ENCODE measurements around the gene RIT2.
"Not testable (repeated sequence)": the region's sequence is repeated elsewhere in the genome, so short reads cannot be mapped to it uniquely, and the experiment has no call there.

The RIT2 gene

DNA sequence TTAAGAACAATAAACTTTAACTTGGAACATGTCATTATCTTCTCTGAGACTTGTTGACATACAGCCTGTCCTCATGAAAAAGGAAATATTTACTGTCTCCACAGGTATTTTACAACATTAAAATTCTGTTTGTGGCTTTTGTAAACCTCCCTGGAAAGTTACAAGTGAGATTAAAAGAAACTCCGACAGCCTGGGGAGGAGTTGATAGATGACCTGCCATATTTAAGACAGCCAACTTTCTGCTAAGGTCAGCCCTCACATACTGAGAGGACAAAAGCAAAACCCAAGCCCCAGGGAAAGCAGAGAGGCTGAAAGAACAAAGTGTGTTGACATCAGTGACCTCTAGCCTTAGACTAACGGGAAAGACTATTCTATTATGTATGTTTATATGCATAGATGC lies 350.2 kb downstream of the RIT2 start:
- DNase-seq (ENCODE audit: low read depth in 2 of 2): no peak

DNA sequence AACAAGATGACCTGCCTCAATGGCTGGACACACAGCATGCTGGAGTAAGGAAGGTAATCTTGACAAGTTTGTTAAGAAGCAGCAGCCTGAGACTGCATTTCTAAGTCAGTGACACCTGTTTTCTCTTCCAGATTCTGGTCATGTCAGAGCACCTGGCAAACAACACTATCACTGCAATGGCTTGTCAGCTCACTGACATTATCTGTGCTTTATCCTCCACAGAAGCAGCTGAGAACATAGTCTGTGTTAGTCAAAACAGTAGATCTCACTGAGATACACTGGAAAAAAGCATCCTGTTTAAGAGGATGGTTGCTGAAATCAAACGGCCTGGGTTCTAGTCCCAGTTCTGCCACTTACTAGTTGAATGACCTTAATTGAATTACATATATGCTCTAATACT lies 355.2 kb downstream of the RIT2 start:
- no peak for DNase-seq (ENCODE audit: low read depth in 2 of 2)

DNA sequence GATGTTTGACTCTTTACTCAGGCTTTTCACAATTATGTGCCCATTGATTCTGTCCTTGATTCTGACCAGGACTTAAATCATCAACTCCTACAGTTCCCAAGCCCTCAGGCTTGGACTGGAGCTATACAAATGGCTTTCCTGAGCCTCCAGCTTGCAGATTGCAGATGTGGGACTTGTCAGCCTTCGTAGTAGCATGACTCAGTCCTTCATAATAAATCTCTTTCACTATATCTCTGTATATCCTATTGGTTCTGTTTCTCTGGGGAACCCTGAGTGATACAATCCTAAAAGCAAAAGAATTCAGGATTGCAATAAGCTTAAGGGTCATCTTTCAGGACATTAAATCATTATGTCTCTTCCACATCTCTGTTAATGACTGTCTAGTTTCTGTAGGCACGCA lies 356.6 kb downstream of the RIT2 start:
- no peak for DNase-seq (ENCODE audit: low read depth in 2 of 2)

DNA sequence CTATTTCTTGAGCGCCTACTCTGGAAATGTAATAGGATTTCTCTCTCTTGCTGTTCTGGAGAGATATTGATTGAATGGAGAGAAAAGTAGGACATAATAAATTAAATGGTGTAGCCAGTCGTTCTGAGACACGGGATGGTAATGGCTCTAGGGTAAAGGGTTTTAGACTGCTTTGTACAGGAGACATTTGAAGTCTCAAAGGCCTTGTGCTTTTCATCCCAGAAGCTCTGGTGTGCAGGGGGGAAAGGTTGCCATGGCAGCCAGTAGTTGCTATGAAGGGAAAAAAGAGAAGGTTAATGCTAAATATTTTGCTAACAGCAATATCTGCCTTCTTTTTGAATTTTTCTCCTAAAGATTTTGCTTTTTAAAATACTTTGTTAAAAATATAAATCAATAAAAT lies 359.3 kb downstream of the RIT2 start:
- no peak for DNase-seq (ENCODE audit: low read depth in 2 of 2)

DNA sequence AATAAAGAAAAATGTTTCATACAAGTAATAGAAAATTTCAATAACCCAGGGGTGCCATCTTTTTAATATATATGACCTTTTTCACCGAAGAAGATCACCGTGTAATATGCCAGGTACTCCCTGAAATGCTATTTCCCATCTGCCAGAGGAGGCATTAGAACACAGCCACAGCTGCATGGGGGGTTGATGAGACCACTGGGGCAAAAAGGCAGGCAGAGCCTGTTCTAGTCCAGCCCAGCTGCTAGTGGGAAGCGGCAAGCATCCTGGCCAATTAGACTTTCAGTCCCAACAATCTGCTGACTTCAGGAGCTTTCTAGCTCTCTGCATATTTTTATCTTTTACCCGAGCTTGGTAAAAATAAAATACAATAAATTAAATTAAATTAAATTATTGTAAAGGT lies 362.6 kb downstream of the RIT2 start:
- no peak for DNase-seq (ENCODE audit: low read depth in 2 of 2)

DNA sequence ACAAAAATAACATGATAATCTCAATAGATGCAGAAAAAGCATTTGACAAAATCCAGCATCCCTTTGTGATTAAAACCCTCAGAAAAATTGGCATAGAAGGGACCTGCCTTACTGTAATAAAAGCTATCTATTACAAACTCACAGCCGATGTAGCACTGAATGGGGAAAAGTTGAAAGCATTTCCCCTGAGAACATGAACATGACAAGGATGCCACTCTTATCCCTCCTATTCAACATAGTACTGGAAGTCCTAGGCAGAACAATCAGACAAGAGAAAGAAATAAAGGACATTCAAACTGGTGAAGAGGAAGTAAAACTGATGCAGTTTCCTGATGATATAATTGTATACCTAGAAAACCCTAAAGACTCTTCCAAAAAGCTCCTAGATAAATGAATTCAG lies 368.7 kb downstream of the RIT2 start:
- DNase-seq (ENCODE audit: low read depth in 2 of 2): no peak

DNA sequence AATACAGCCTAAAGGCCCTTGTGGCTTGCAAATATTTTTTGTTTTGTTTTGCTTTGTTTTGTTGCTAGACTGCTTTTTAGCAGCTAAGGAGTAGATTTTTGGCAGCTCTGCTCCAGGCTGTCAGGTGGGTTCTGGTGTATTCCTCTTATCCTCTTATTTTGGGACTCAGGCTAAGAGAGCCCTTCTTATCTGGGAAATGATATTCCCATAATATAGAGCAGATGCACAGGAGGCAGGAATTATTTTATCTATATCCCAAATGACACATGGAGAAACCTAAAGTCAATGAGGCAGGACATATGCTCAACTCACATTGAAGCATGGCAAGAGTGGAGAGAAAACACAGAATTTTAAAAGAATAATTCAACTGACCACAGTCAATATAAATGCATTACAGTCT lies 369.6 kb downstream of the RIT2 start:
- DNase-seq (ENCODE audit: low read depth in 2 of 2): no peak

DNA sequence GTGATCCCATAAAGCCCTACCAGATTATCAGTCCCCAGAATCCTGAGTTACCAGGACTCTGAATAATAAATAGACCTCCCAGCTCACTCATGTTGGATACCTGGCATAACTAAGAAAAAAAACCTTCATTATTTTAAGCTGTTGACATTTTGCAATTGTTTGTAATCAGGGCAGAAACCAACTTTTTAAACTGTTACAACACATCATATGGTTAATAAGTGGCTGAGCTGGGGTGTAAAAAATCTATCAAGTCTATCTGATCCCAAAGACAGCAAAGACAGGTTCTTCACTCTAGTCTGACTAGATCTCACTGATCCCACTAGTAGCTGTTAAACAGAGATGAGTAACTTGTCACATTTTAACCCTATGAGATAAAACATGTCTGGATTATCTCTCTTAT lies 370.3 kb downstream of the RIT2 start:
- no peak for DNase-seq (ENCODE audit: low read depth in 2 of 2)

DNA sequence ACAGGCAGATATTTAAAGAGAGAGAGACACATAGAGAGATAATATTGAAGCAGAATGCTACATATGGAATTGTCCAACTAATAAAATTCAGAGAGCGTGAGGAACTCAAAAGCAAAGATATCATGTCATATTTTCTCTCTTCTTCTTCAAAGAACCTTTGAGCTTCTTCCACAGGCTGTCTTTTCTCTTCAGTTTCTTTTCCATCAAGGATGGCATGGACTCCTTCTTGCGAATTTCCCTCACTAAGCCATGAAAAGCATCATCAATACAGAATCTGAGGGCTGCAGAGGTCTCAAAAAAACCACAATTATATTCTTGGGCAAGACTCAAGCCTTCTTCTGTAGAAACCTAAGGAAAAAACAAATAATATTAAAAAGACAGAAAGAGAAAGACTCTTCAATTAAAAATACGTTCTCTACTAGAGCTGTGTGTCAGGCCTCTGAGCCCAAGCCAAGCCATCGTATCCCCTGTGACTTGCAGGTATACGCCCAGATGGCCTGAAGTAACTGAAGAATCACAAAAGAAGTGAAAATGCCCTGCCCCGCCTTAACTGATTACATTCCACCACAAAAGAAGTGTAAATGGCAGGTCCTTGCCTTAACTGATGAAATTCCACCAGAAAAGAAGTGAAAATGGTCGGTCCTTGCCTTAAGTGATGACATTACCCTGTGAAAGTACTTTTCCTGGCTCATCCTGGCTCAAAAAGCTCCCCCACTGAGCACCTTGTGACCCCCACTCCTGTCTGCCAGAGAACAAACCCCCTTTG lies 371.9 kb downstream of the RIT2 start:
- DNase-seq (ENCODE audit: low read depth in 2 of 2): no peak

DNA sequence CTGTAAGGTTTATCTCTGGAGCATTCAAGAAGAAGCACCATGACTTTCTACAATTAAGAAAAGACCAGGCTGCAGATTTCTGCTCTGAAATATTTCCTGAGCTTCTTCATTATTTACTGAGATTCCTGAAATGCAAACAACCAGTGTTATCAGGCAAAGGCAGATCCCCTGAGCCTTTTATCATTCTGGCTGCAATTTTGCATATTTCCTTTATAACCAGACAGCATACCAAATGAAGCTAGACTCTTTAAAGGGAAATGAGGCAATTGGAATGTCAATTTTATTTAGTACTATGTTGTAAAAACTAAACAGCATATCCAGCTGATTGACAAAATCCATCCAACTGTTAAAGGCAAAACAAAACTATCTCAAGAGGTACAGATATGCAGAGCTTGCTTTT lies 372.5 kb downstream of the RIT2 start:
- no peak for DNase-seq (ENCODE audit: low read depth in 2 of 2)

DNA sequence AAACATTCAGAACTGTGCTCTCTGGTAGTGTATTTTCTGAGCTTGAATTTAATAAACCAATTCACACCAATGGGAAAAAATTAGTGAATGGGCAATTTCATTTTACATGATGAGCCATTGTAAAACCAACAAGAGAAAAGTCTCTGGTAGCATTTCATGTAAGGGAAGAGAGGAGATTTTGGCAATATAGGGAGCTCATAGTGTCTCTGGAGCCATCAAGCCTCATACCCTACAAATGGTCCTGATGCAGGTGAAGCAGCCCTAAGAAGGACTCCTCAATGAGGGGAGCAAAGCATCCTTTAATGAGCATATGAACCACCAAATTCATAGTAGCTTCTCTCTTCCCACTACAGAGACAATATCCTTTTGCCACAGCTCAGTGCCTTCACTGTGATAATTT lies 373.0 kb downstream of the RIT2 start:
- DNase-seq (ENCODE audit: low read depth in 2 of 2): no peak

DNA sequence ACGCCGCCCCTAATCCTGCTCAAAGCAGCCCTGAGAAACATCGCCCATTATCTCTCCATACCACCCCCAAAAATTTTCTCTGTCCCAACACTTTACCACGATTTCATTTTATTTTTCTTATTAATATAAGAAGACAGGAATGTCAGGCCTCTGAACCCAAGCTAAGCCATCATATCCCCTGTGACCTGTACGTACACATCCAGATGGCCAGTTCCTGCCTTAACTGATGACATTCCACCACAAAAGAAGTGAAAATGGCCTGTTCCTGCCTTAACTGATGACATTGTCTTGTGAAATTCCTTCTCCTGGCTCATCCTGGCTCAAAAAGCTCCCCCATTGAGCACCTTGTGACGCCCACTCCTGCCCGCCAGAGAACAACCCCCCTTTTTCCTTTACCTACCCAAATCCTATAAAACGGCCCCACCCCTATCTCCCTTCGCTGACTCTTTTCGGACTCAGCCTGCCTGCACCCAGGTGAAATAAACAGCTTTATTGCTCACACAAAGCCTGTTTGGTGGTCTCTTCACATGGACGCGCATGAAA lies 373.6 kb downstream of the RIT2 start:
- not testable (repeated sequence) for DNase-seq (ENCODE audit: low read depth in 2 of 2)

DNA sequence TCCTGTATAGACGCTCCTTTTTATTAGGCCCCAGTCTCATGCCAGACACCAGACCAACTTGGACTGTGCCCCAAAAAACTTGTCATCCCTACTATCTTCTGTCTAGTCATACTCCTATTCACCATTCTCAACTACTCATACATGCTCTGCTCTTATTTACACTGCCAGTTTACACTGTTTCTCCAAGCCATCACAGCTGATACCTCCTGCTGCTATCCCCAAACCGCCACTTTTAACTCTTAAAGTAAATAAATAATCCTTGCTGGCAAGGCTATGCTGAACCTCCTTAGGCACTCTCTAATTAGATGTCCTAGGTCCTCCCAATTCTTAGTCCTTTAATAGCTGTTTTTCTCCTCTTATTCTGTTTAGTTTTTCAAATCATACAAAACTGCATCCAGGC lies 374.2 kb downstream of the RIT2 start:
- not testable (repeated sequence) for DNase-seq (ENCODE audit: low read depth in 2 of 2)

DNA sequence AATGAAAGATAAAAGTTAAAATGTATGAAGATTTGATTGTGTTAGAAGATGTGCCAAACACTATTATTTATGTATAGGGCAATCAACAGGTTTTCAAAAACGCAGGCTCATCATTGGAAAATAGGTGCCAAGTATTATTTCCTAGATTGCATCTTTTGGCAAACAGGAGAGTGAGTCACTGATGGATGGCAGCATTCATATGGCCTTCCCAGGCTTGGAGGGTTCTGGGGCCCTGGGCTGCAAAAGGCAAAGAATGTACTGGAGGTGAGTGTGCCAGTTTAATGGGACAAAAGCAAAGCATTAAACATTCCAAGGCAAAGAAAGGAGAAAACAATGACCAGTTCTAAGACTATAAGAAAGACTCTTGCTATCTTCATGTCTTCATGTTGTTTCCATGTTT lies 379.4 kb downstream of the RIT2 start:
- no peak for DNase-seq (ENCODE audit: low read depth in 2 of 2)

DNA sequence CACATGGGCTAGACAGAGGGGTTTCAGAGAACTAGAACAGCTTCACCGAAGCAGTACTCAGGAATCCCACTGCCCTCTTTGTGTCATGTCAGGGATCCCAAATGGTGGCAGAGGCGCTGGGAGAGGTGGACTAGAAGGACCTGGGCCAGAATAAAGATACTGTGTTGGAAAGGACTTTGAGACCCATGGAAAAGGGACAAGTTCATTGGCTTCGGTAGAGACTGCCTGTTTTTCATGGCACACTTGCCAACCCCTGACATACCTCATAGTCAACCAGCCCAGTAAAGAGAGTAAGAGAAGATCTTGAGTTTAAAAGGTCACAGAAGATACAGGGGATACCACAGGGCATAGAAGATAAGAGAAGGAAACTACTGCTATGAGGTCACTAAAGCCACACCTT lies 381.0 kb downstream of the RIT2 start:
- DNase-seq (ENCODE audit: low read depth in 2 of 2): no peak

DNA sequence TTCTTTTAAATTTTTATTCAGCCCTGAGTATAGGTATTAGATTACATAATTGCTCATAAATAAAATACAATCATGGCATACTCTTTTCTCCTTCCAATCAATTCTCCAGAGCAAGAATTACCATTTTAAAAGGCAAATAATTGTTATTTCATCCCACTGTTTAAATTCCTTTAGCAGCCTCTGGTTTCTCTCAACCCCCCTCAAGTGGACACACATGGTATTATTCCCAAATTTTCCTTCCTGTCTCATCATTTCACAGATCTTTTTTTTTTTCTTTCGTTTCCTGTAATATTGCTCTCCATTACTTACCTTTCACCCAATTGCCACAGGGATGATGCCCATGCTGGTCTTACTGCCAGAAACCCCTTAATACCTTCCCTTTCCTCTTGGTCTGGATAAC lies 385.2 kb downstream of the RIT2 start:
- no peak for DNase-seq (ENCODE audit: low read depth in 2 of 2)

DNA sequence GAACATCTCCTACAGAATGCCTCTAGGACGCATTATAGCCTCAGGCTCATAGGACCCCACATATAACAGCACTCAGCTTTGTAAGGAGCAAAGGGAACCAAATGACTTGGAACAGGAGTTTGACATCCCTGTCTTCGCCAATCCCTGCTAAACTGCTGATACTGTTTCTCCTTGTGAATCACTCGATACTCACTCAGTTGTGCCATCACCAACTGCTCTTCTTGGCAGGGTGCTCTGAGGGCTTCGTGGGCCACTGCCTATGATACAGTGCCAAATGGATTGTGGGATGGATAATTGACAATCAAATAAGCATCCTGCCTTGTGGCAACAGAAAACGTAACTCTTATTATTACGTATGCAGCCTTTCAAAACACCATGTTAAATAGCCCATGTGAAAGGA lies 396.3 kb downstream of the RIT2 start:
- DNase-seq (ENCODE audit: low read depth in 2 of 2): no peak

DNA sequence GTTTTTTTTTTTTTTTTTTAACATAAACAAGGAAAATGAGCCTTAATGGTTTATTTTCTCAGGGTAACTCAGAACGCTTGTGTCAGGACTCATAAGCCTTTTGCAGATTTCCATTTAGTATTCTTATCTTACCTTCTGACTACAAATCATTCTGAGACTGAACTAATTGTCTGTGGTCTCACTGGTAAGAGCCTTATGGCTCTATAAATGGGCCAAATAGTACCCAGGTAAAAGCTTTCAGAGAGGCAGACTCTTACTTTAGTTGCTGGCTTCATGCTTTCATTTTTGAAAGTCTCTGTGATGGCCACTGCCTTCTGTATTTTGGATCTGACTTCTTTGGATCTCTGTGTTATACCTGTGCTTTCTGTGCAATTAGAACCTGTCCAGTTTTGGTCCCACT lies 403.4 kb downstream of the RIT2 start:
- DNase-seq (ENCODE audit: low read depth in 2 of 2): no peak

DNA sequence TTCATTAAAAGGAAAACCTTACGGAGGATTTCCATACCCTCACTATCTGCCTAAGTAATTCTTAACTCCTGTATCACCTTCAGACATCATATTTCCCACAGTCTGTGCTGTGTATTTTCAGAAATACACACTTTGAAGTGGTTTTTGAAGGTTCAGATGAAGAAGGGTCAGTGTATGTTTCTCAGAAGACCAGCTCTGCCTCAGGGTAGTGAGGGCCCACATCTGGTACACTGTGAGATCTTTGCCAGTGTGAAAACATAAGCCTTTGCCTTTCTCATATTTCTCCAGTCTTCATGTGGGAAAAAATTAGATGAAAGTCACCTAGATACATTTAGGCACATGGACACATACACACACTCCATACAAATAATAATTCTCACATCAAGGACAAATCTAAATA lies 408.4 kb downstream of the RIT2 start:
- no peak for DNase-seq (ENCODE audit: low read depth in 2 of 2)

DNA sequence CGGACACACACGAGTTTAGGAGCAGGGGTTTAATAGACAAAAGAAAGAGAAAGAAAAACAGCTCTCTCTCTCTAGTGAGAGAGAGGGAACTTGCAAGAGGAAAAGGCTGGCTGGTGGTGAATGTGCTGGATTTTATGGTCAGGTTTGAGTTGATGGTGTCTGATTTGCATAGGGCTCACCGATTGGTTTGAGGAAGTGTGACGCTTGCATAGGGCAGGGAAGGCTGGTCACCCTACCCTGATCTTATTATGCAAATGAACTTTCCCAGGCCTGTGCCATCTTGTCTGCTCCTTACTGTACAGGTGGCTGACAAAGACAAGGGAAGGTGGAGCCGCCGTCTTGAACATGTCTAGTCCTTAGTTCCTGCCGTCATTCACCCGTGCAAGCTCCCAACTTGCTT lies 408.9 kb downstream of the RIT2 start:
- no peak for DNase-seq (ENCODE audit: low read depth in 2 of 2)

DNA sequence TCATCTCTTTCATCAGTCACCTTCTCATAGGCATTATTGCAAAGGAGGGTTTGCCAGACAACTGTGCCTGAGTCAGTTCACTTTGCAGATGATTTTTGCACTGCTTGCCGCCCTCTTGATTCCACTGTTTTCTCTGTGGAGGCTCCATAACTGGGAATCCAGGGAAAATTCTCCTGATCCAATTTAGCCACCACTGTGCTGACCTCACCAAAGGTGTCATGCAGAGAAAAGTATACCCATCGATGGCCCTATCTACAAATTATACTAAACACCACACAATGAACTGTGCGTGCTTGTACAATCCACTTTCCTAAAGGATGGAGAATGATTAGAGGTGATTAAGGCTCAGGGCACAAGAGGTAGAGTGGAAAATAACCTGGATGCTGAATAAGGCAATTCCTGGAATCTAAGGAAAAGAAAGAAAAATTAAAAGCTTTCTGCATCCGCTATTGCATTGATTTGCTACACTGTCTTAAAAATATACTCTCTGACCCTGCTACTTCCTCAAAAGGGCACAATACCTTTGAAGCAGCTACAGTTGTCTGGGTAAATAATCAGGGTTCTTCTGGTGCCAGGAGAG lies 409.4 kb downstream of the RIT2 start:
- no peak for DNase-seq (ENCODE audit: low read depth in 2 of 2)
